Activated CD8-positive, alpha-beta T cell treated with anti-CD3 and anti-CD28 coated beads for 36 hours (primary cell): Measurements from ENCODE around the gene GLTPD2. TPM values are rescaled to one million over a fixed set of nuclear protein-coding genes. Genes with fewer than 3 reads are reported as not detected.

Source experiments
- ATAC-seq: fragments of 200-7000 bp; cut with Tn5 transposase; one replicate; pipeline ENCODE4 v1.10.0; 2021; ENCODE audit warnings: mild to moderate bottlenecking, moderate library complexity
- CTCF ChIA-PET: fragments of 350-600 bp; sonication (Branson Sonifier 250); formaldehyde crosslinking; loops from one replicate; lab custom pipeline; 2021; ENCODE audit warnings: antibody characterized with exemption; lab: Charles Lee
- POLR2A ChIA-PET: fragments of 350-600 bp; sonication (Branson Sonifier 250); formaldehyde crosslinking; loops from one replicate; lab custom pipeline; 2021; ENCODE audit warnings: antibody characterized with exemption; lab: Charles Lee
- DNase-seq: peaks from one replicate; pipeline ENCODE4 v3.0.0-alpha.2; 2020
- H3K27ac Mint-ChIP-seq: one replicate; pipeline ENCODE4 v1.8.0; 2021; ENCODE audit warnings: mild to moderate bottlenecking, mixed read lengths
- H3K27me3 Mint-ChIP-seq: one replicate; pipeline ENCODE4 v1.8.0; 2021; ENCODE audit warnings: mixed read lengths
- H3K36me3 Mint-ChIP-seq: one replicate; pipeline ENCODE4 v1.8.0; 2021; ENCODE audit warnings: low read depth, mixed read lengths
- H3K4me1 Mint-ChIP-seq: one replicate; pipeline ENCODE4 v1.8.0; 2021; ENCODE audit warnings: low read depth, mixed read lengths
- H3K4me3 Mint-ChIP-seq: one replicate; pipeline ENCODE4 v1.8.0; 2021; ENCODE audit warnings: mild to moderate bottlenecking, moderate library complexity, mixed read lengths
- H3K9me3 Mint-ChIP-seq: one replicate; pipeline ENCODE4 v1.8.0; 2021; ENCODE audit warnings: mixed read lengths
- CTCF ChIP-seq: fragments of 200-600 bp; IDR thresholded peaks from one replicate; pipeline ENCODE4 v1.8.0; 2022; ENCODE audit warnings: antibody characterized with exemption, mild to moderate bottlenecking
- intact Hi-C: fragments of 100-400 bp; cut with micrococcal nuclease; formaldehyde crosslinking; loops from one replicate; pipeline ENCODE4 v1.10.0; 2022
- total RNA-seq, 2 experiments: library from RNA; stranded (reverse); gene quantifications; one replicate each; pipeline ENCODE4 v1.2.3, GENCODE V29; 2021

Gene GLTPD2
- total RNA-seq, 2 experiments from 2014 or later, result not detected

GRCh38 chr17:4741544-4741943, 47.2 kb upstream of the GLTPD2 start:
- CTCF ChIA-PET, result interaction anchor here (0.9 kb wide), 1 partner anchor 161 kb away, joined by 4 read pairs; the partner anchor contains the start of gene CHRNE
- TF ChIP-seq CTCF, result no peak
- DNase-seq (no peak), ATAC-seq (no peak)
- H3K27me3 Mint-ChIP-seq, result peaks cover 19% of the 10 kb centered on the region
- H3K27ac Mint-ChIP-seq, result no peak overlapping the region
- POLR2A ChIA-PET, result no interaction called here
- no peaks in the 10 kb centered on the region for H3K36me3 Mint-ChIP-seq
- intact Hi-C loops, result no loop called here
- peaks cover 19% of the 10 kb centered on the region for H3K4me1 Mint-ChIP-seq
- H3K4me3 Mint-ChIP-seq, result no peak overlapping the region
- H3K9me3 Mint-ChIP-seq, result no peaks in the 10 kb centered on the region

DNA sequence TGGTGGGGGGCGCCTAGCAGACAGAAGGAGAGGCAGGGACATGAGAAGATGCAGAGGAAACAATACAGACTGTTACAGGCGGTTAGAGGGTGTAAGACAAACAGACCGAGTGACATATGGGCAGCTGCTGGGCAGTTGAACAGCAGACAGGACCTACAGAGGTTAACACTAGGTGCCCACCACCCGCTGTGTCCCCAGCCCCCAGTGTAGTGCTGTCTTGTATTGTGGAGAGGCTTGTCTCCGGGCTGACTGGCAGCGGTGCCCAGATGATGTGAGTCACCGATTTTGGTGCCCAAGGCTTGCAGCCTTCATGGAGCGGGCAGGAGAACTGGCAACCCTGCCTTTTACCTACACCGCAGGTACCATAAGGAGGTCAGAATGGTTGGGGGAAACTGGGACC, 46.6 kb upstream of the GLTPD2 start:
- DNase-seq (no peak), ATAC-seq (no peak)
- Mint-ChIP-seq H3K4me1 (peaks cover 19% of the 10 kb centered on the region), H3K36me3 (no peaks in the 10 kb centered on the region), H3K27ac (no peak overlapping the region), H3K9me3 (no peaks in the 10 kb centered on the region), H3K27me3 (peaks cover 19% of the 10 kb centered on the region), H3K4me3 (no peak overlapping the region)
- ChIA-PET CTCF (interaction anchor here (0.6 kb wide), 1 partner anchor 175 kb away, joined by 3 read pairs; no protein-coding TSS in a partner anchor), POLR2A (no interaction called here)
- intact Hi-C loops, result no loop called here
- no peak for TF ChIP-seq CTCF

- H3K27me3 Mint-ChIP-seq, result peaks cover 19% of the 10 kb centered on the region
Observed at GRCh38 chr17:4742629-4743028, 46.1 kb upstream of the GLTPD2 start.

GRCh38 chr17:4743216-4743615, 45.5 kb upstream of the GLTPD2 start:
- no peak for DNase-seq
- Mint-ChIP-seq H3K4me1 (peaks cover 24% of the 10 kb centered on the region), H3K27ac (no peak overlapping the region), H3K4me3 (no peak overlapping the region), H3K27me3 (peaks cover 17% of the 10 kb centered on the region), H3K36me3 (no peaks in the 10 kb centered on the region), H3K9me3 (no peaks in the 10 kb centered on the region)
- CTCF ChIA-PET, result interaction anchor here (1.2 kb wide), 1 partner anchor 14 kb away, joined by 4 read pairs; no protein-coding TSS in a partner anchor
- TF ChIP-seq CTCF, result no peak
- POLR2A ChIA-PET, result interaction anchor here (0.6 to 1.2 kb wide), 2 partner anchors 11 to 12 kb away, joined by 3 read pairs; partner anchors contain the start of gene MED11
- intact Hi-C loops, result no loop called here
- no peak for ATAC-seq

More at GRCh38 chr17:4742629-4743028, 46.1 kb upstream of the GLTPD2 start:
- Mint-ChIP-seq H3K4me3 (no peak overlapping the region), H3K4me1 (peaks cover 22% of the 10 kb centered on the region), H3K27ac (no peak overlapping the region), H3K9me3 (no peaks in the 10 kb centered on the region), H3K36me3 (no peaks in the 10 kb centered on the region)
- no peak for ATAC-seq
- ChIA-PET POLR2A (interaction anchor here (0.6 to 1.2 kb wide), 2 partner anchors 10 to 12 kb away, joined by 3 read pairs; partner anchors contain the start of gene MED11), CTCF (interaction anchor here (0.6 kb wide), 1 partner anchor 175 kb away, joined by 3 read pairs; no protein-coding TSS in a partner anchor)
- intact Hi-C loops, result no loop called here
- TF ChIP-seq CTCF, result no peak
- no peak for DNase-seq

- Mint-ChIP-seq H3K4me3 (no peak overlapping the region), H3K27me3 (peaks cover 11% of the 10 kb centered on the region), H3K36me3 (no peaks in the 10 kb centered on the region), H3K4me1 (peaks cover 20% of the 10 kb centered on the region), H3K9me3 (no peaks in the 10 kb centered on the region), H3K27ac (no peak overlapping the region)
- ATAC-seq (no peak), DNase-seq (no peak)
- intact Hi-C loops, result no loop called here
- no peak for TF ChIP-seq CTCF
- ChIA-PET CTCF (interaction anchor here (1.2 kb wide), 1 partner anchor 15 kb away, joined by 4 read pairs; no protein-coding TSS in a partner anchor), POLR2A (no interaction called here)
Observed at GRCh38 chr17:4743898-4744297, 44.9 kb upstream of the GLTPD2 start.
